HPDE6-E6E7 (cell line): ENCODE measurements around the gene PLBD1.

Experiments
- DNase-seq: peaks from one replicate; pipeline ENCODE4 v3.0.0; 2011; ENCODE audit warnings: missing footprints; ENCODE audit errors: extremely low spot score

The PLBD1 gene

DNA sequence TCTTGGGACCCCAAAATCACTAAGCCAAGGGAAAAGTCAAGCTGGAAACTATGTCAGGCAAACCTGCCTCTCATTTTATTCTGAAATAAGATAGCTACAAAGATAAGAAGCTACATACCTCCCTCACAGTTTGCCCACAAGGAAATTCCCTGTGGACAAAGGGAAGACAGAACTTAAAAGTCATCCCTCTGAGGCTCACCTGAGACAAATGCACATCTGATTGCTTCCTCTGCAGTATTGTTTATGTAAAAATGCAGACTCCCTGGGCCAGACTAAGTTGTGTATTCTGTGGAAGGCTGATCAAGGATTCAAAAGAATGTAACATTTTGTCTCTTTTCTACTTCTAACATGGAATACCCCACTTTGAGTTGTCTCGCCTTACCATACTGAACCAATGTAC lies 2.5 kb upstream of the PLBD1 start:
- no peak for DNase-seq

DNA sequence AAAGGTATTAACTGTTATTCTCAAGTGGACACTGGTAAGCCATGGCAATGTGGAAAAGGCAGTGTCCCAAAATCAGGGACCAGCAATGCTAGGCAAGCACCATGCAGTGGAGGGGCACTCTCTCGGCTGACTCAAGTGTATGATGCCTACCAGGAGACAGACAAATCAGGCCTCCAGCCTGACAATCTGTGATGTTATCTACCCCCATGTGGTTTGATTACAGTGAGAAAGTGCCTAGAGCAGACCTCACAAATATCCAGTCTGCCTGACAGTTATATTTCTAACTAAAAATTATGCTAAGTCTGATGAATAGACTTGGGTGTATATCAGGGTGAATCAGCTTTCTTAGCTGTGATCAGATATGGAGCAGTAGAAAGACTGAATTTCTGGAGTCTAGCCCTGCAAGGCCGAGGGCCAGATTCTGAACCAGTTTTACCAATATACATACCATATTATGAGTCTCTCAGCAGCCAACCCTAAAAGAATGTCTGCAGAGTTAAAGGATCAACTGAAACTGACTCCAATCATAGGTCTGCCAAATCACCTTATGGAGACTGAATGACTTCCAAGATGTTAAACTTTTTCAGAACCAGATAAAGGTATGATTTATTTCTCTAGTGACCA lies 3.2 kb downstream of the PLBD1 start:
- no peak for DNase-seq

DNA sequence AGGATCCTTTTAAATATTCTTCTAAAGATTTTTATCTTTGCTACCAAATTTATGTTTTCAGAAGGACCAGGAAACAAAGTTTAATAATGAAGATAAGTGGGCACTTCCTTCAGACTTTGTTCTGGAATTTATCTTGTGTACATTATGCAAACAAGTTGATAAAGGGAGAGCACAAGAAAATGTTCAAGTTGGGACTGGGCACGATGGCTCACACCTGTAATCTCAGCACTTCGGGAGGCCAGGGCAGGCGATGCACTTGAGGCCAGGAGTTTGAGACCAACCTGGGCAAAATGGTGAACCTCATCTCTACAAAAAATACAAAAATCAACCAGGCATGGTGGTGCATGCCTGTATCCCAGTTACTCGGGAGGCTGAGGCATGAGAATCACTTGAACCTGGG lies 4.6 kb downstream of the PLBD1 start:
- DNase-seq = no peak

DNA sequence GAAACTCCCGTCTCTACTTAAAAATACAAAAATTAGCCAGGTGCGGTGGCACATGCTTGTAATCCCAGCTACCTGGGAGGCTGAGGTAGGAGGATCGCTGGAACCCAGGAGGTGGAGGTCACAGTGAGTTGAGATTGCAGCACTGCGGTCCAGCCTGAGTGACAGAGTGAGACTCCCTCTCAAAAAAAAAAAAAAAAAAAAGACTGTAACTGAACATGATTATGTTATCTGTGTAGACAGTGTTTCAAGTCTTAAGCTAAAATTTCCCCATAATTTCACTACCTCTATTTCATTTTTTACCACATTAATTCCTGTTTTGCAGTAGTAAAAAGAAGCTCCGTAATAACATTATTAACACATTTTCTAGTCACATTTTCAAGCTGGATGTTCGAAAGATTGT lies 5.4 kb downstream of the PLBD1 start:
- DNase-seq = no peak

DNA sequence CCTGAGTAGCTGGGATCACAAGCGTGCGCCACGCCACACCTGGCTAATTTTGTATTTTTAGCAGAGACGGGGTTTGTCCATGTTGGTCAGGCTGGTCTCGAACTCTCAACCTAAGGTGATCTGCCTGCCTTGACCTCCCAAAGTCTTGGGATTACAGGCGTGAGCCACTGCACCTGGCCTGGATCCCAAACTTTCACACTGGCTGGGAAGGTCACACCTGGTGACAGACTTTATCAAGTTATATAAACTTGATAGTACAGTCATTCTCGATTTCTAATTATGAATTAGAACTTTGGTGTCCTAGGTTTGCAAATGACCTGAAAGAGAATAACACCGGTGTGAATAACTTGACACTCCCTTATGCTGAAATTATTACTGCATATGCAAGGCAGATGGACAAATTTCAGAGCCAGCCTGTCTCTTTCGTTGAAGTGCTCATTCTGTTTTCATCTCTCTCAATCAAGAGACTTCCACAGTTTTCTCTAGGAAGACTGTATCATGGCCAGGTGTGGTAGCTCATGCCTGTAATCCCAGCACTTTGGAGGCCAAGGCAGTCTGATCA lies 5.9 kb downstream of the PLBD1 start:
- DNase-seq = no peak

DNA sequence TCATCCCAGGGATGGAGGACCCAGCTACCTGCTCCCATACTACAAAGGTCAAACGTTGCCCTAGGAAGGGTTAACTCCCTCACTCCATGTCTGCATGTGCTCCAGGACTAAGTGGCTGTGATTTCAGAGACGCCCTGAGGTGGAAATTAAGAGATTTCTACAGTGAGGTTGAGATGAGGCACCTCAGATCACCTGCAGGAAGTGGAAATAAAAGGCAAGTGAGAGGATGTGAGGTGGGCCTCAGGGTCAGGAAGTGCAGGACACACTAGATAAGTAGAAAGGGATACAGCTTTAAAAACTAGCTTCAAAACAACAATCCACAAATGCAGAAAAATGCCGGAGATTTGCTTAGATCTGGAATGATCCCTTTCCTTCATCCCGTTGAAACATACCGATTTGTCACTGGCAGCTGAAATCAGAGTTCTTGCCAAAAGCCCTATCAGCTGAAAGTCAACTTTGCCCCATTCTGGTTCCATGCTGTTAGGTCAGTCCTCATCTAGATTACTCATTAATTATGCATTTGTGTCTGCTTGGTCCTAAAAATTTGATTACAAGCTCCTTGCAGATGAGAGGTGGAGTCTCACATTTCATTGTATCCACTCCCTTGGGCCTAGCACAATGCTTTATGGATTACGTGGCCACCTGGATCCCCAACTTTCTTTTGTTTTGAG lies 6.6 kb downstream of the PLBD1 start:
- no peak for DNase-seq

DNA sequence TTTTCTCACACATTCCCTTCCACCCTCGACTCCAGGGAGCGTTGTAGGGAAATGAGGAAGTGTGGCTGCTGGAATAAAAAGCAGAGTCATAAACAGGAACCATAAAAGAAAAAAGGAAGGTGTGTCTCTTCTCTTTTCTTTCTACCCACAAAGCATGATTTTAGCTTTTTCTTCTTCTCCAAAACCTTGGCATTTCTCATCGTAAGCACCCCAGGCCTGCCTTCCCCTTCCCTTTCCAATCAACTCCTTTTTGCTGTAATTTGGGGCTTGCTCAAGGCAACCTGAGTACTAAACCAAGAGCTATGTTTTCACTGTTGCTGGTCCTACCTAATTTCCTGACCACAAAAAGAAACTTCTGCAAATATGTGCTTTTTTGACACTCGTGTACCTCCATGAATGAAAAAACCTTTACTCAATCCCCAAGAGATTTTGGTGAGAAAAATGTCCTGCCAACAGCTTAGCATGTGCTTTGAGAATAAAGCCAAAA lies 9.2 kb downstream of the PLBD1 start:
- no peak for DNase-seq

DNA sequence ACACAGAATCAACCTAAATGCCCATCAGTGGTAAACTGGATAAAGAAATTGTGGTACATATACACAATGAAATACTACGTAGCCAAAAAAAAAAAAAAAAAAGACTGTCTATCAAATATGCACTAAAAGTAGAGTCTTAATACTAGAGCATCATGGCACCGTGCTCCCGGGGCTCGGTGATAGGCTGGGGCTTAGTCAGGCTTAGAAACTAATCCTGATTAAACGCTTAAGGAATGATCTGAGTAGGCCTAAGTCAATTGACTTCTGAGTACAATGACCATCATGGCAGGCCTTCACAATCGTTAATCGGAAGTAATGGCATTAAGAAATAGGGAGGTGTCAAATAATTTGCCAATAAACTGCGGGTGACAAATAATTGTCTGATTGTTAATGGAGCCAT lies 9.7 kb downstream of the PLBD1 start:
- no peak for DNase-seq

DNA sequence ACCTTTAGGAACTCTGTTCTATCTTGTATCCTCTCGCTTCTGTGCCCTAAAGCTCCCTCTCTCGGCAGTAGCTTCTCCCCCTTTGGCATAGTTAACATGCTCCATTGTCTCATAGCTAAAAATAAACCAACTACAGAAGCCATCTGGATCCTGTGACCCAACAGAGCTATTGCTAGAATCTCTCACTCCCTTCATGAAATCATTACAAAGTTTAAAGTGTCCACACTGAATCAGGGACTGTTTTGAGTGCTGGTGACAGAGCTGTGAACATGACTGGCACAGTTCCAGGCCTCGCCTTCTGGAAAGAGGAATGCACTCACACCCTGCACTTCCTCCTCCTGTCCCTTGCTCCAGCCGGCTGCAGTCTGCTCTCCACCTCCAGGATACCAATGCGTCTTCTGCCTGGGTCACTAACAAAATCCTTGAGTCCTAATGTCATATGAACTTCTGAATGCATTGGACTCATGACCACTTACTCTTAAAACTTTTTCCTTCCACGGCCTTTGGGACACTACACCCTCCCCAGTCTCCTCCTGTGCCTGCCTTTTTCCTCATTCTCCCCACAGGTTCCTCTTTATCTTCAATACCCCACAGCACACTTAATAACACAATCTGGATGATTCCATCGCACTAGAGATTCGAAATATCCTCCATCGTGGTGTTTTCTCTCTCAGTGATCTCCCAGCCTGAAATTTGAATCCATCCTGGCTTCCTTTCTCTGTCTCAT lies 13.2 kb downstream of the PLBD1 start:
- peak; percentile 45 for DNase-seq

DNA sequence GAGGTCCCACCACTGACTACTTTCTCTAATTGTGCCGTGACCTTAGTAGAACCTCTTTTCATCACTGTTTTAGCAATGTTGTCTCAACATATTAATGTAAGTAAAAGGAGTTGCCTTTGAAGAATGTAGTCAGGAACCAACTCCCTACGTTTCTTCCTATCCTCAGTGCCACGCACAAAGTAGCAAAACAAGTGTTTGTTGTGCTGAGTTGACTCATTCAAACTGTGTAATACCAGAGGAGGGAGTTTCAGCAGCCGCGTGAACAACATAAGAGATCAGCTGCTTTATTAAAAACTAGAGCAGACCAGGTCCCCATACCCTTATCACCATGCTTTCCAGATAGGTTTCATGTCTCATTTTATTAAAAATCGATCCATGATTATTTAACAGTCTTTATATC lies 19.1 kb downstream of the PLBD1 start:
- no peak for DNase-seq

DNA sequence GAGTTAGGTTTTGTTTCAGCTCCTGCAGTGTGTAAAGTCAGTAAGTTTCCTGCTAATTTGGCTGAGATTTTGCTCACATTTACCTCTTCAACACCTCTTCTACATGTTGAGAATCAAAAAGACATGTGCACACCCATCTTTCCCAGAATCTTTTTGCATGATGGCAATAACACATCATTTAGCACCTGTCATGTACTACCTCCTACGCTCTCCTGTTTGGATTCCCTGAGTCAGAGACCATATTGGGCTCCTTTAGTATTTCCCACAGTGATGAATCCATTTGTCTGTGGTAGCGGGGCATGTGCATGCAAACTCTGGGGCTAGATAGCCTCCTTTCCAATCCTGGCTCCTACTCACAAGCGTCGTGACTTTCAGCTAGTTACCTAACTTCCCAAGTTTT lies 20.1 kb downstream of the PLBD1 start:
- no peak for DNase-seq

DNA sequence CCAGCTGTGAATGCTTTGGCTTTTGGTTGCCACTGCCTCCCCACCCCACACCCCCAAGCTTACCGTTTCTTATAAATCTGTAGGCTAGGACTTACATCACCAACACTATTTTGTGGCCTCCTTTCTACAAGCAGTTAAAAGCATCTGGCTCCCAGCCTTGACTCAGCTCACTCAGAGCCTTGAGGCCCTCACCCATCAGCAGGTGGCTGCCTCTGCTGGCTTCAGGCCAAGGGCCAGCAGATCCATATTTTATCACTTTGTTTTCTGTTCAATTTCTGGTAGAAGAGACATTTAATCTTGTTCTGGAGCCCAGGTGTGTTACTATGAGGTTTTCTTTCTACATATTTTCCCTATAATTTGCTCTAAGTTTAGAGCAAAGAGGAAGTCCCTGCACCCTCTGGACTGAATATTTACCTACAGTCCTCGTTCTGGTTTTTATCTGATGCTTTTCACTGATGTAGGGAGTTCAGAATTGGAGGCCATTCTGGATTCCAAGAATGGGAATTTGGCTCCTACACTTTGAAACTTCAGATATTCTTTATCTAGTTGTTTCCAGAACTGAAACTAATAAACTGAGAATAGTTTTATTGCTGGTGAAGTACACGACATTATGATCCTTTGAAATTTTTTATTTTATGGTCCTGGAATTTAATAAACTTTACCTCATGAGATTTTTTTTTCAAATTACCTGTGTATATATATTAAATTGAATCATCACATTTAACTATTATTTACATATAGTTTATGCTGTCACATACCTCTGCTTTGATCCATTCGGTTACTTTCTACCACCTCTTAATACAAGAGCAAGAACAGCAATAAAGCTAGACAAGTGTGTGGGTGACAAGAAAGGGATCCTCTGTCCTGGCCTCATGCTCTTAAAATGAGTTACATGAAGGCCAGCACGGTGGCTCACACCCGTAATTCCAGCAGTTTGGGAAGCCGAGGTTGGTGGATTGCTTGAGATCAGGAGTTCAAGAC lies 22.2 kb downstream of the PLBD1 start:
- DNase-seq = no peak

DNA sequence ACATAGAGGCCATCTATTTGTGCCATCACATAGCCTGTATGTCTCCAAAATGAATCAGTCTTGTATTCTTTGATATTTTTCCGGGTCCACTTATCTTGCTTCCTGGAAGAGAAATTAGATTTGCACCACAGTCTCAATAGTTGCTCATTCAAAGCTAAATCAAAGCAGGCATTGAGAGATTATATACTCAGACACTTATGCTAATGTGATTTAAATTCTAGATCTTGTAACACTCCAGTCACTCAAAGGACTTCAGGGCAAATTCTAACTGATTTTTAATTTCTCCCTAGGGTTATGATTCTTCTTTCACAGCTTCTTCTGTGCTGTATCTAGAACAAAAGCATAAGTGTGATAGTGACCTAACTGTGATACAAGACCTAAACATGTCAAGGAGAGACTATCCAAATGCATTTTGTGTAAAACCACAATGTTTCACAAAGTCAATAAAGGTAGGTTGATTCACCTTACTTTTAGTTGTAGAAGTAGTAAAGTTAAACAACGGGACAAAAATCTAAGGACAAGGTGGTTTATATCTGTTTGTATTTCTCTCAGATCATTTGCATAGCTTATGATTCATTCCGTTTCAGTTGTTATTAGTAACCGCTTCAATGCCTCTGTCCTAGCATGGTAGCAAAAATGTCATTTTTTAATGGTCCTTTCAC lies 26.8 kb downstream of the PLBD1 start:
- DNase-seq = no peak

DNA sequence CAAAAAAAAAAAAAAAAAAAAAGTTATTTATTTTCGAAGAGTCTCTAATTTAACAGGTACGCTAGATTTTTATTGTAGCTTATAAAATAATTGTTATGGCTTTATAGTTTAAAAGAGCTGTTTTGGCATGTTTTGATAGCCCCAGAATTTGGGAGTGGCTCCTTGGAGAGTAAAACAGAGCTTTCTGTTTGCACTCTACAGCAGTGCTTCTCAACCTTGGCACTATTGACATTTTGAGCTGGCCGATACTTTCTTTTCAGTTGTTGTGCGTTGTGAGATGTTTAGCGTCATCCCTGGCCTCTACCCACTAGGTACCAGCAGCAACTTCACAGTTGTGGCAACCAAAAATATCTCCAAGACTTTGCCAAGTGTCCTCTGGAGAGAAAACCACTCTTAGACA lies 30.6 kb downstream of the PLBD1 start:
- DNase-seq = no peak

DNA sequence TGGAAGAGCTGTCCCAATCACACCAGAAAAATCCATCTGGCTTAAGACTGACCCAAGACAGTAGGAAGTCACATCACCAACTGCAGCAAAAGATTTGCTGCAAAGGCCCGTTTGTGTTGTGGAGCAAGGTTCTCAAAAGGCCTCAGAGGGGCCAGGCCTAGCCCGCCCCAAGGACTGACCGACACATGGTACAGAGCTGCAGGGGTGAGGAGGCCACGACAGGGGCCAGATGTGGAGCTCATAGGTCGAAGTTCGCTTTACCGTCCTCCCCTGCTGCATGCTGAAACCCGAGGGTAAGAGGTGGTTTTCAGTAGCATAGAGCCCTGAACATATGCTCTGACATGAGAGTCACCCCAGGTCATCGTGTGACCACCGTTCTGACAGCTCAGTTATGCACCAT lies 35.5 kb downstream of the PLBD1 start:
- DNase-seq = no peak

DNA sequence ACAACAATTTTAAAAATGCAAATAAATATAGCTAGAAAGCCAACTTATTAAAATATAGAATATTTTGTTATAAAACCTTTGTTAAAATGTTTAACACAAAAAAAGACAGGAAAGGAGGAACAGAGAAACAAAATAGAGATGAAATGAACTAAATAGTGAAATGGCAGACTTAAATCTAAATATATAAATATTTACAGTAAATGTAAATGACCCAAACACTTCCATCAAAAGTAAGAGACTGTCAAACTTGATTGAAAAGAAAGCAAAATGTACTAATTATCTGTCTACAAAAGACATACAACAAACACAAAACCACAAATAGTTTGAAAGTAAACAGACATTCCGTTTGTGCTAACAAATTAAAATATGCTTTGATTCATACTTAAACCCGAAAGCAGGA lies 41.7 kb downstream of the PLBD1 start:
- DNase-seq = no peak

DNA sequence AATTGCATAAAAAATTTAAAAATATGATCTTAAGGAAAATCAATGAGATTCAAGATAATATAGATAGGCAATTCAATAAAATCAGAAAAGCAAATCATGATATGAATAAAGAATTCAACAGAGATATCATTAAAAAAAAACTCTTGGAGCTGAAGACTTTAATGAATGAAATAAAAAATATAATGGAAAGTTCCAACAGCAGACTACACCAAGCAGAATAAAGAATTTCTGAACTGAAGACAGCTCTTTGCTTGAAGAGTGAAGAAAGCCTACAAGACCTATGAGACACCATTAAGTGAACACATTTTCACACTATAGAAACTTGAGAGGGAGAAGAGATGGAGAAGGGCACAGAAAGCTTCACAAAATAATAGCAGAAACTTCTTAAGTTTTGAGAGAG lies 45.9 kb downstream of the PLBD1 start:
- DNase-seq = no peak

DNA sequence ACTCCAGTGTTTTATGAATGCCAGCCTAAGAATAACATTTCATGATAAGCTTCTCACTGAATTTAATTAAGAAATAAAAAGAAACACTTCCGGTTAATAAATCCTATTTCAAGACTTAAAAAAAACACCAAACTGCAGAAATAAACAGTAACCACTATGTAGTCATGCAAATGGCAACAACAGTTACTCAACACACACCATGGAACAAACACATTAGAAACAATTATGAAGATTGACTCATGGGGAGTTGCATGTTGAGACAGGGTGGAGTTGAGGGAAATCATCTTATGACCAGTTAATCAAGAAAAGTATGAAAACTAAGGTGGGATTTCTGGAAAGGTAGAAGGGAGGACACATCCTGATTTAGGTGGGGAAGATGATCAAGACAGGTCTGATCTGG lies 52.7 kb downstream of the PLBD1 start:
- peak; percentile 62 for DNase-seq

DNA sequence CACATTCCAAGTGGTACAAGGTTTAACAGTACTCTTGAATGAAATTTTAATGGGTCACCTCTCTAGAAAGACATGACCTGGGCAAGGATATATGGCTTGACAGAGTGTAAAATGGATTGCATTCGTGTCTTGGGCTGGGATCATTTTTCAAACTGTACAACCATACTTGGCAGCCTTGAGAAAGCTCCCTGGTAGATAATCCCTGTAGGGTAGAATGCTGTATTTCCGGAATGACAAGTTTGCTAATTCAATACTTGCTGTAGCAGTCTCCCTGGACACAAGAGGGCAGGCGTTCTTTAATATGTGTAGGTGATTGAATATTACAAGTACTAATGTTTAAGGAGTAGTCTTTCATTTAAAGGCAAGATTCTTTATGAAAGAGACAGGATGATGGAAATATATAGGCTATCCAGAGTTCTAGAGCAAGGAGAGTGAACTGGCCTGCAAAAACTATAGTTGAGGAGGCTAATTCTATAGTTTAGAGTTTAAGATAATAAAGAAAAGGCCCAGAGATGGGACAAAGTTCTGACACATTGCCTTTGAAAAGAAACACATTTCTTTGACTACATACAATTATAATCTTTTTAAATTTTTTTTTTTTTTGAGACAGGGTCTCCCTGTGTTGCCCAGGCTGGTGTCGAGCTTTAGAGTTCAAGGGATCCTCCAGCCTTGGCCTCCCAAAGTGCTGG lies 53.4 kb downstream of the PLBD1 start:
- peak; percentile 79 for DNase-seq

DNA sequence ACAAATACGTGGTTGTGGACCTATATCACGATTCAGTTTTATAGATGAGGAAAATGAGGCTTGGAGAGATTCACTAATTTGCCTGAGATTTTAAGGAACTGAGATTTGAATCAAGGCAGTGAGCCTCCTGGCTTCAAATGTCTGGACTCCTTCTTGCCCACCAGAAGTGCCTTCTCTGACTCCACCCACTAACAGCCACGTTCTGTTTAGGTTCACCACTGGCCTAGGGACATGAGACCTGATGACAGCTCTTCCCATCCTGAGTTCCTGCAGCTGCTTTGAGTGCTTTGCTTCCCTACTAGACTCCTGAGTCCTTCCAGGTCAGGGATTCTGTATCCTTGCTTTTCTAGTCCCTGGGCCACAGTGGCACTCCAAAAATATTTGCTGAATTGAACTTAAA lies 57.1 kb downstream of the PLBD1 start:
- DNase-seq = no peak
